ENCODE measurements around the gene FCHO1. TPM values are rescaled to one million over a fixed set of nuclear protein-coding genes. Genes with fewer than 3 reads are reported as not detected.

The FCHO1 gene
- total and polyA plus RNA-seq, 10 of the 15 experiments (the other 5 are each of a cell fraction or from before 2014, with no cell fraction given), result 0.14 to 45.8 (median 15.8) TPM

- TF ChIP-seq ZNF274 (IDR thresholded peaks at IDR 0.05; ENCODE audit: insufficient read depth, insufficient read length) (no peak), SIX5 (IDR thresholded peaks at IDR 0.05; ENCODE audit: low read depth, low read length, severe bottlenecking) (no peak), NR2C2 (IDR thresholded peaks at IDR 0.05; ENCODE audit: borderline replicate concordance, control insufficient read depth, insufficient read length, low read depth) (no peak), NFIC (IDR thresholded peaks at IDR 0.05; ENCODE audit: low read depth, low read length) (peak; percentile 74; the same call in 1 of the 2 replicates), HCFC1 (IDR thresholded peaks at IDR 0.05; ENCODE audit: low read length) (no peak), SUZ12 (IDR thresholded peaks at IDR 0.05; ENCODE audit: unreplicated experiment) (no peak), SP1 (IDR thresholded peaks at IDR 0.05; ENCODE audit: low read depth, low read length) (peak; percentile 45), PAX5 (IDR thresholded peaks at IDR 0.05; ENCODE audit: borderline replicate concordance, low read depth, low read length) (peak; percentile 70; the same call in 1 of the 2 replicates), ASH2L (IDR thresholded peaks at IDR 0.05; ENCODE audit: borderline replicate concordance, low read depth) (no peak), NR2C1 (IDR thresholded peaks at IDR 0.05) (no peak), YY1 (IDR thresholded peaks at IDR 0.05; ENCODE audit: low read depth, low read length) (peak; percentile 44; the same call in 1 of the 2 replicates), TARDBP (IDR thresholded peaks at IDR 0.05; ENCODE audit: borderline replicate concordance) (no peak), NFYB (IDR thresholded peaks at IDR 0.05; ENCODE audit: insufficient read depth, low read depth, low read length) (no peak), BCLAF1 (IDR thresholded peaks at IDR 0.05) (no peak), SMAD5 (IDR thresholded peaks at IDR 0.05; ENCODE audit: low read depth) (no peak), RUNX3 (IDR thresholded peaks at IDR 0.05; ENCODE audit: low read length) (peak; percentile 62), DPF2 (IDR thresholded peaks at IDR 0.05) (peak; percentile 92), RBBP5 (conservative IDR thresholded peaks at IDR 0.05) (no peak), CBX3 (IDR thresholded peaks at IDR 0.05; ENCODE audit: borderline replicate concordance, low read depth) (no peak), MYB (IDR thresholded peaks at IDR 0.05; ENCODE audit: borderline replicate concordance, low read depth, low read length) (no peak), HDAC2 (IDR thresholded peaks at IDR 0.05) (no peak), JUNB (IDR thresholded peaks at IDR 0.05) (no peak), EGR1 (IDR thresholded peaks at IDR 0.05; ENCODE audit: borderline replicate concordance in 1 of 2, low read depth in 2 of 2, low read length in 2 of 2) (peak; percentile 71 to 100), CTCF (IDR thresholded peaks at IDR 0.05 in 2 of 3, conservative IDR thresholded peaks at IDR 0.05 in 1 of 3; ENCODE audit: control insufficient read depth in 2 of 3, extremely low read depth in 1 of 3, insufficient read depth in 1 of 3, low read depth in 3 of 3, low read length in 3 of 3) (no peak), ESRRA (IDR thresholded peaks at IDR 0.05; ENCODE audit: low read length) (no peak), ZBED1 (IDR thresholded peaks at IDR 0.05; ENCODE audit: borderline replicate concordance) (0 out of 2 replicates have a peak, but pooled peaks have one; percentile 27)
These were observed 12.0 kb upstream of the FCHO1 start (continued) for GRCh38 chr19:17739121-17739875.

All from GM12878 (cell line).